Caco-2 (cell line): Measurements from ENCODE around the gene PRSS48. TPM values are rescaled to one million over a fixed set of nuclear protein-coding genes. Genes with fewer than 3 reads are reported as not detected.
A peak's percentile ranks its signal among the peaks of the same experiment; 100 is the strongest.

Experiments used
- BruUV-seq: library from RNA; stranded (reverse); fragments of 400-500 nt; replicated peaks from 2 replicates; lab custom pipeline; 2021; lab: Mats Ljungman, UMichigan
- CTCF ChIA-PET: fragments of 300-600 bp; sonication (Branson Sonifier 250); formaldehyde crosslinking; loops from one replicate; lab custom pipeline; 2022; ENCODE audit warnings: antibody characterized with exemption; lab: Charles Lee
- POLR2A ChIA-PET: fragments of 300-600 bp; sonication (Branson Sonifier 250); formaldehyde crosslinking; loops from one replicate; lab custom pipeline; 2022; ENCODE audit warnings: antibody characterized with exemption; lab: Charles Lee
- DNase-seq, 2 experiments: peaks; one replicate each; pipeline versions ENCODE4 v3.0.0 to v3.0.0-alpha.2; 2020 to 2022
- H3K27me3 ChIP-seq: replicated peaks from 2 replicates; pipeline ENCODE4 v1.6.0; 2011; ENCODE audit warnings: low read length; ENCODE audit not compliant: control insufficient read depth, insufficient read depth
- H3K36me3 ChIP-seq: 2 replicates; pipeline ENCODE4 v1.5.1; 2011; ENCODE audit warnings: low read length; ENCODE audit not compliant: control insufficient read depth, insufficient read depth
- H3K4me1 ChIP-seq: fragments of 250-450 bp; sonication (Bioruptor Pico); 2 replicates; pipeline ENCODE4 v1.5.1; 2020; ENCODE audit warnings: mild to moderate bottlenecking
- H3K4me3 ChIP-seq: 2 replicates; pipeline ENCODE4 v1.5.1; 2011; ENCODE audit warnings: low read depth, mild to moderate bottlenecking, control low read depth, low read length
- H3K9me3 ChIP-seq: fragments of 250-450 bp; sonication (Bioruptor Pico); 2 replicates; pipeline ENCODE4 v1.5.1; 2020; ENCODE audit warnings: mild to moderate bottlenecking, moderate library complexity
- H3K27ac Mint-ChIP-seq: one replicate; pipeline ENCODE4 v1.8.0; 2022; ENCODE audit warnings: mixed read lengths; ENCODE audit not compliant: unreplicated experiment
- H3K27me3 Mint-ChIP-seq: one replicate; pipeline ENCODE4 v1.8.0; 2022; ENCODE audit warnings: mixed read lengths; ENCODE audit not compliant: insufficient read depth, unreplicated experiment
- H3K36me3 Mint-ChIP-seq: one replicate; pipeline ENCODE4 v1.8.0; 2022; ENCODE audit warnings: mild to moderate bottlenecking, mixed read lengths; ENCODE audit not compliant: insufficient read depth, unreplicated experiment
- H3K4me1 Mint-ChIP-seq: one replicate; pipeline ENCODE4 v1.8.0; 2022; ENCODE audit warnings: low read depth, mixed read lengths; ENCODE audit not compliant: unreplicated experiment
- H3K4me3 Mint-ChIP-seq: one replicate; pipeline ENCODE4 v1.8.0; 2022; ENCODE audit warnings: mild to moderate bottlenecking, moderate library complexity, mixed read lengths; ENCODE audit not compliant: unreplicated experiment
- H3K9me3 Mint-ChIP-seq: one replicate; pipeline ENCODE4 v1.8.0; 2022; ENCODE audit warnings: mixed read lengths; ENCODE audit not compliant: unreplicated experiment
- CTCF ChIP-seq, 2 experiments: fragments of 200-600 bp in 1 of 2; IDR thresholded peaks; 1 replicate in 1 of 2; 2 replicates in 1 of 2; pipeline versions ENCODE4 v1.5.1 to v1.8.0; 2011 to 2022; ENCODE audit warnings: antibody characterized with exemption in 1 of 2, control low read depth in 1 of 2, inconsistent platforms in 1 of 2, low read depth in 1 of 2, low read length in 1 of 2, mild to moderate bottlenecking in 1 of 2, moderate library complexity in 1 of 2; ENCODE audit not compliant: insufficient read depth in 1 of 2, severe bottlenecking in 1 of 2, unreplicated experiment in 1 of 2
- intact Hi-C: fragments of 100-400 bp; cut with micrococcal nuclease; formaldehyde crosslinking; loops from one replicate; pipeline ENCODE4 v1.10.0; 2022; ENCODE audit not compliant: unreplicated experiment
- total RNA-seq: library from RNA; stranded (reverse); gene quantifications from 2 replicates; pipeline ENCODE4 v1.2.3, GENCODE V29; 2022

Gene PRSS48
- total RNA-seq, 1 experiment from 2014 or later: not detected

GRCh38 chr4:151325111-151325948 lies 48.4 kb downstream of the PRSS48 start, which contains the start of gene SH3D19:
Gene SH3D19, minus strand, starts transcription at chr4:151325605. Its CDS starts 253 bp downstream, at chr4:151325352.
- BruUV-seq: TSS peak; percentile 83
- ChIA-PET POLR2A (interaction anchor here (0.6 to 1.9 kb wide), 15 partner anchors 9 to 309 kb away, joined by 3 to 20 read pairs (median 5); no protein-coding TSS in a partner anchor), CTCF (interaction anchor here (0.6 to 1.5 kb wide), 6 partner anchors 18 to 208 kb away, joined by 3 to 8 read pairs (median 3); partner anchors contain the start of genes FHIP1A and PRSS48)
- Mint-ChIP-seq H3K9me3 (peaks cover under 1% of the 10 kb centered on the region), H3K36me3 (no peaks in the 10 kb centered on the region), H3K27ac (peak within 1 kb of the TSS; percentile 89), H3K4me1 (peaks cover 34% of the 10 kb centered on the region), H3K4me3 (peak within 1 kb of the TSS; percentile 86), H3K27me3 (no peaks in the 10 kb centered on the region)
- Histone ChIP-seq H3K36me3 (no peaks in the 10 kb centered on the region), H3K4me3 (peak within 1 kb of the TSS; percentile 59), H3K9me3 (no peaks in the 10 kb centered on the region), H3K27me3 (no peaks in the 10 kb centered on the region), H3K4me1 (peaks cover 31% of the 10 kb centered on the region)
- intact Hi-C loops: loop anchor here (1.0 to 2.0 kb wide), 2 partner anchors 16 to 49 kb away; partner anchors contain the start of gene PRSS48
- no peak for TF ChIP-seq CTCF (IDR thresholded peaks at IDR 0.05; ENCODE audit: insufficient read depth in 1 of 2, low read depth in 1 of 2, low read length in 1 of 2, severe bottlenecking in 1 of 2, unreplicated experiment in 1 of 2)
- peak; percentile 88 to 90 for DNase-seq

GRCh38 chr4:151325949-151326246 lies 48.9 kb downstream of the PRSS48 start:
- no TSS peak for BruUV-seq
- H3K27me3 Mint-ChIP-seq: no peaks in the 10 kb centered on the region
- intact Hi-C loops: loop anchor here (1.0 to 2.0 kb wide), 2 partner anchors 15 to 49 kb away; partner anchors contain the start of gene PRSS48
- peaks cover 34% of the 10 kb centered on the region for H3K4me1 Mint-ChIP-seq
- no peaks in the 10 kb centered on the region for H3K27me3 ChIP-seq
- no peaks in the 10 kb centered on the region for H3K36me3 ChIP-seq
- H3K36me3 Mint-ChIP-seq: no peaks in the 10 kb centered on the region
- H3K27ac Mint-ChIP-seq: peak overlapping the region; percentile 89
- H3K9me3 ChIP-seq: no peaks in the 10 kb centered on the region
- ChIA-PET CTCF (interaction anchor here (1.1 to 1.5 kb wide), 2 partner anchors 37 to 83 kb away, joined by 3 to 8 read pairs; partner anchors contain the start of gene FHIP1A), POLR2A (interaction anchor here (0.6 to 1.9 kb wide), 12 partner anchors 9 to 310 kb away, joined by 3 to 20 read pairs (median 4); no protein-coding TSS in a partner anchor)
- H3K4me3 ChIP-seq: peak overlapping the region; percentile 59
- peak overlapping the region; percentile 86 for H3K4me3 Mint-ChIP-seq
- no peak for DNase-seq
- peaks cover 30% of the 10 kb centered on the region for H3K4me1 ChIP-seq
- H3K9me3 Mint-ChIP-seq: peaks cover 6% of the 10 kb centered on the region
- TF ChIP-seq CTCF (IDR thresholded peaks at IDR 0.05; ENCODE audit: insufficient read depth in 1 of 2, low read depth in 1 of 2, low read length in 1 of 2, severe bottlenecking in 1 of 2, unreplicated experiment in 1 of 2): no peak

- TF ChIP-seq CTCF (IDR thresholded peaks at IDR 0.05; ENCODE audit: insufficient read depth in 1 of 2, low read depth in 1 of 2, low read length in 1 of 2, severe bottlenecking in 1 of 2, unreplicated experiment in 1 of 2): no peak
- Mint-ChIP-seq H3K9me3 (peaks cover 10% of the 10 kb centered on the region), H3K4me1 (peaks cover 8% of the 10 kb centered on the region), H3K27me3 (no peaks in the 10 kb centered on the region), H3K27ac (no peak overlapping the region), H3K36me3 (no peaks in the 10 kb centered on the region), H3K4me3 (no peak overlapping the region)
- DNase-seq: no peak
- Histone ChIP-seq H3K36me3 (no peaks in the 10 kb centered on the region), H3K4me1 (0 out of 2 replicates have a peak, but pooled peaks cover 4% of the 10 kb centered on the region), H3K4me3 (no peak overlapping the region), H3K9me3 (no peaks in the 10 kb centered on the region), H3K27me3 (no peaks in the 10 kb centered on the region)
- intact Hi-C loops: no loop called here
- POLR2A ChIA-PET: no interaction called here
- no TSS peak for BruUV-seq
- CTCF ChIA-PET: no interaction called here
Observed at GRCh38 chr4:151329217-151330007, 52.5 kb downstream of the PRSS48 start.
